Measurements from ENCODE around the gene MRPS17.

GRCh38 chr7:55963584-55964168 lies 12.0 kb downstream of the MRPS17 start:
- TF ChIP-seq CTCF (IDR thresholded peaks at IDR 0.05; ENCODE audit: poor library complexity, severe bottlenecking) (no peak), EZH2 (IDR thresholded peaks at IDR 0.05; ENCODE audit: borderline replicate concordance, insufficient read depth, low read length, poor library complexity, severe bottlenecking) (no peak), EP300 (conservative IDR thresholded peaks at IDR 0.05; ENCODE audit: poor library complexity, severe bottlenecking) (no peak)
